HG03064 (cell line): Measurements from ENCODE around the gene TSPAN15.
"Not testable (repeated sequence)": the region's sequence is repeated elsewhere in the genome, so short reads cannot be mapped to it uniquely, and the experiment has no call there.

Source experiments
- ATAC-seq: cut with Tn5 transposase; IDR thresholded peaks from one replicate; pipeline ENCODE4 v1.9.1; 2021; ENCODE audit warnings: low read depth; ENCODE audit not compliant: unreplicated experiment

The TSPAN15 gene

DNA sequence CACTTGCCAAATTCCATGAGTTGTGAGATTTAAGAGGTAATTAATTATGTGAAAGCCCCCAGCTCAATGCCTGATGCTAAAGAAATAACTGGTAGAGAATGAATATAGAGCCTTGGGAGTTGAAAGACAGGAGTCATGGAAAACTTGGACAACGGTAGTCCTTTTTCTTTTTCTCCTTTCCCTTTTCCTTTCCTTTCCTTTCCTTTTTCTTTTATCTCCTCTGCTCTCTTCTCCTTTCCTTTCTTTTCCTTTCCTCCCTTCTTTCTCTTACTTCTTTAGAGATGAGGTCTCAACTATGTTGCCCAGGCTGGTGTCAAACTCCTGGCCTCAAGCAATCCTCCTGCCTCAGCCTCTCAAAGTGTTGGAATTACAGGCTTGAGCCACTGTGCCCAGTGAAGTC, 7.9 kb upstream of the TSPAN15 start:
- ATAC-seq = no peak

GRCh38 chr10:69445041-69445440, 6.2 kb upstream of the TSPAN15 start:
- no peak for ATAC-seq

DNA sequence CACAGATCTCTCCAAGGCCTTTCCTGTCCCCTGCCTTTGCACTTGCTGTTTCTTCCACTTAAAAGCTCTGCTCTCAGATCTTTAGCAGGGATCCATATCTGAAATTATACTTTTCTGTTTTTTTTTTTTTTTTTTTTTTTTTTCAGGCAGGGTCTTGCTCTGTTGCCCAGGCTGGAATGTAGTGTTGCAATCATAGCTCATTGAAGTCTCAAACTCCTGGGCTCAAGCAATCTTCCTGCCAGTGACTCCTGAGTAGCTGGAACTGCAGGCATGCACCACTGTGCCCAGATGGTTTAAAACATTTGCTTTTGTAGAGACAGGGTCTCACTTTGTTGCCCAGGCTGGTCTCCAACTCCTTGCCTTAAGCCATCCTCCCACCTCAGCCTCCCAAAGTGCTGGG, 5.0 kb upstream of the TSPAN15 start:
- ATAC-seq = no peak

DNA sequence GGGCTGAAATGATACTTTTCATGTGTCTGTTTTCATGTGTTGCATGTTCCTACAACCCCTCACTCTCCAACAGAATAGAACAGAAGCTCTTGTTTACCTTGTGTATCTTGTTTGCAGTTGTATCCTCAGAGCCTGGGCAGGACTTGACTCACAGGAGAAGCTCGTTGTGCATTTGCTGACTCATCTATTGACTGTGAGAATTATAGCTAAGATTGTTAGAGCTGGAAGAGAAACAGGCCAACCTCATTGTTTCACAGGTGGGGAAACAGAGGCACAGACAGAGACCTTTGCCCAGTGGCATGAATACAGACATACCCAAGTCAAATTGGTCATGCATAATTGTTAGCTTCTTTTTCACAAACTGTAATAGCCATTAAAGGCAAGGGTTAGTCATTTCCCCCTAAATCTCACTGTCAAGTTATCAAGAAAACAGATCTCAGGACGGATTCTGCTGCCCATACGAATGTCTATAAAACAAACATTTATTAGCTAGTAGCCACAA, 4.6 kb upstream of the TSPAN15 start:
- ATAC-seq = no peak

- no peak for ATAC-seq
Measured at GRCh38 chr10:69449841-69450240, 1.4 kb upstream of the TSPAN15 start.

GRCh38 chr10:69450395-69450794, 870 bp upstream of the TSPAN15 start:
- ATAC-seq = not testable (repeated sequence)

DNA sequence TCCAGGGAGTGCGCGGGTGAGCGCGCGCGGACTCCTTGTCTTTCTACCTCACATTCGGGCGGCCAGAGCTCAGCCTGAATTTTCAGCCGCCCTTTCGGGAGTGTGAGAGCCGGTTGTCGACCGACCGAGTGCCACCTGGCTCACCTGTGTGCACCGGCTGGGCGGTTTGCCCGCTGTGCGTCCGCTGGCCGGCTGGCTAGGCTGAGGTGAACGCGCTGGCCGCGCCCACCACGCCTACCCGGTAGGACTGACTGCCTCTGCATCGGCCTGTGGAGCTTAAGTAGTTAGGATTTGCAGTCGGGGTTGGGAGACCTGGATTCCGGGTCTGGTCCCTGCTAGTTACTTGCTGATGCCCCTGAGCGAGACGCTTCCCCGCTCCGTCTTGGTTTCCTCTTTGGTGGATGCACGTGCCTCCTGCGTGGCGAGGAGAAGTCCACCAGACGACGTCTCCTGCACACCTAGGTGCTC, 553 bp downstream of the TSPAN15 start:
- no peak for ATAC-seq

- ATAC-seq = no peak
Measured at GRCh38 chr10:69452676-69453415, 1.6 kb downstream of the TSPAN15 start.

DNA sequence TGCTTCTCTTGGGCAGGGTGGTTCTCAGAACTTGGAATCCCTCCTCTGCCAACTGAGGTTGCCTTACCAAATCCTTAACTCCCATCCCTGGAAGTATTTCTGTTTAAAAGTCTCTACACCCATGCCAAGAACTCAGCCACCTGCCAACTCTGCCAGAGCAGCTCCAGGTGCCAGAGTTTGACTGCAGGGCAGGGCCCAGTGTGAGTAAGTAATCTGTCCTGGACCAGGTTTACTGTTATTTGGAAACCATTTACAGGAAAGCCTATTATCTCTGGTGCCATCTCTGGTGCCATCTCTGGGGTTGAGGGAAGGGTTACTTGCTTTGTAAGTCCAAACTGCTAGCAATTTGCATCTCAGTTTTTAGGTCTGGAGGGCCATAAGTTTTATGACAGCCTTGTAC, 2.5 kb downstream of the TSPAN15 start:
- no peak for ATAC-seq

GRCh38 chr10:69455006-69455763, 3.9 kb downstream of the TSPAN15 start:
- ATAC-seq = no peak

DNA sequence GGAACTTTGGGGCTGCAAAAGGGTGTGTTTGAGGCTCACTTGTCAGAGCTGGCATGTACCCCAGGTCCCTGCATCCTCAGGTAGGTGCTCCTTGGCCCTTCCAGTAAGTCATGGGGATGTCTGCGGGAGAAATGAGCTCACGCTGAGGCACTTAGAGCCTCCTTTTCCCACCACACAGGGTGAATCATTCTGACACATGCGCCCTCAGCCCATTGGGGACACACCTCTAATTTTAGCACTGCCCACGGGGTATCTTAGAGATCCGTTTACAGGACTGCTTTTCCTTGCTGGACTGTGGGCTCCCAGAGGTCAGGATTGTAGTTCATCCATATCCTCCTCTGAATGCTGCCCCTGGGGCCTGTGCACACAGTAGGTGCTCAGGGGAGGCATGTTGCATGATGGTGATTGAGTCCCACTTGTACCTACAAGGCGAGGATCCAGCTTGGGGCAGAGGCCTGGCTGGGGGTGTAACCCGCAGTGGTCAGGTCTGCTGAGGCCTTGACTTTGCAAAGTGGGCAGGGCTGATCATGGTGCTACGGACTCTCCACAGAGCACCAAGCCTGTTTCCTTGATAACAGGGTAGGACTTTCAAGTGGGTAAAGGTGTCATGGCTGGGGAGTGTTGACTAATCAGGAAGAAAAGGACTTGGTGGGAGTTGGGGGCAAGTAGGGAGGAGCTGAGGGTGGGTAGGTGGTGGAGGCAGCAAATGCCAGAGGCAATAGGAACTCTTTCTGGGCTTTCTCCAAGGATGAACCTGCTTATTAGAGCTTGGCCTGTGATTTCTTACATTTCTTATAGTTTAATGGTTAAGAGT, 5.8 kb downstream of the TSPAN15 start:
- ATAC-seq = no peak

GRCh38 chr10:69457771-69458237, 6.5 kb downstream of the TSPAN15 start:
- ATAC-seq = no peak

- ATAC-seq = no peak
Measured at GRCh38 chr10:69458430-69459100, 7.3 kb downstream of the TSPAN15 start.

- ATAC-seq = no peak
Measured at GRCh38 chr10:69459101-69459790, 8.0 kb downstream of the TSPAN15 start.

- no peak for ATAC-seq
Measured at GRCh38 chr10:69459893-69460575, 8.8 kb downstream of the TSPAN15 start.

GRCh38 chr10:69460576-69461242, 9.4 kb downstream of the TSPAN15 start:
- ATAC-seq = no peak

GRCh38 chr10:69461243-69462025, 10.2 kb downstream of the TSPAN15 start:
- no peak for ATAC-seq

GRCh38 chr10:69463886-69464285, 12.6 kb downstream of the TSPAN15 start:
- no peak for ATAC-seq
